HEK293 (cell line): ENCODE data around the gene PRMT1.

ENCODE experiments used
- CTCF ChIA-PET: fragments of 350-600 bp; formaldehyde crosslinking; extraction: SDS; loops from one replicate; lab custom pipeline; 2021; ENCODE audit warnings: antibody characterized with exemption; lab: Yijun Ruan, JAX
- POLR2A ChIA-PET: fragments of 300-600 bp; formaldehyde crosslinking; extraction: SDS; loops from one replicate; lab custom pipeline; 2020; ENCODE audit warnings: antibody characterized with exemption, inconsistent platforms; lab: Yijun Ruan, JAX
- H3K27ac ChIP-seq: fragments of 200-500 bp; sonication (Bioruptor generic); 2 replicates; pipeline ENCODE4 v1.5.1; 2014; ENCODE audit warnings: low read depth, low read length, control low read depth, inconsistent platforms; ENCODE audit errors: extremely low read depth
- H3K36me3 ChIP-seq, 2 experiments: fragments of 200-500 bp in 1 of 2; sonication (Bioruptor generic) in 1 of 2; 1 replicate in 1 of 2; 2 replicates in 1 of 2; pipeline ENCODE4 v1.5.1; 2014 to 2017; ENCODE audit warnings: inconsistent platforms in 2 of 2, low read length in 2 of 2; ENCODE audit not compliant: control insufficient read depth in 2 of 2, insufficient read depth in 1 of 2
- H3K4me1 ChIP-seq: fragments of 200-500 bp; sonication (Bioruptor generic); 2 replicates; pipeline ENCODE4 v1.5.1; 2014; ENCODE audit warnings: mild to moderate bottlenecking, low read length, inconsistent platforms; ENCODE audit not compliant: control insufficient read depth, insufficient read depth
- H3K4me3 ChIP-seq: 2 replicates; pipeline ENCODE4 v1.5.1; 2011; ENCODE audit warnings: low read depth, mild to moderate bottlenecking, control low read depth, low read length, moderate library complexity
- H3K9me3 ChIP-seq: fragments of 200-500 bp; sonication (Bioruptor generic); 2 replicates; pipeline ENCODE4 v1.5.1; 2014; ENCODE audit warnings: low read depth, low read length, inconsistent platforms; ENCODE audit not compliant: control insufficient read depth, insufficient read depth
- ATF2 ChIP-seq: fragments of 450-650 bp; formaldehyde crosslinking; IDR thresholded peaks from 2 replicates; pipeline ENCODE4 v1.5.1; 2016; ENCODE audit warnings: missing biosample characterization, missing genetic modification characterization, low read depth
- KLF1 ChIP-seq: fragments of 450-650 bp; formaldehyde crosslinking; IDR thresholded peaks from 2 replicates; pipeline ENCODE4 v1.5.1; 2016; ENCODE audit warnings: missing biosample characterization, missing genetic modification characterization
- KLF16 ChIP-seq: fragments of 450-650 bp; formaldehyde crosslinking; IDR thresholded peaks from 2 replicates; pipeline ENCODE4 v1.5.1; 2017; ENCODE audit warnings: missing biosample characterization, missing genetic modification characterization
- KLF7 ChIP-seq: fragments of 450-650 bp; formaldehyde crosslinking; IDR thresholded peaks from 2 replicates; pipeline ENCODE4 v1.5.1; 2016; ENCODE audit warnings: missing biosample characterization, missing genetic modification characterization, borderline replicate concordance
- KLF9 ChIP-seq: fragments of 450-650 bp; formaldehyde crosslinking; IDR thresholded peaks from 2 replicates; pipeline ENCODE4 v1.5.1; 2016; ENCODE audit warnings: missing biosample characterization, missing genetic modification characterization, low read depth
- MYNN ChIP-seq: fragments of 450-650 bp; formaldehyde crosslinking; IDR thresholded peaks from 2 replicates; pipeline ENCODE4 v1.5.1; 2016; ENCODE audit warnings: missing biosample characterization, missing genetic modification characterization, borderline replicate concordance
- OSR2 ChIP-seq: fragments of 450-650 bp; formaldehyde crosslinking; IDR thresholded peaks from 2 replicates; pipeline ENCODE4 v1.5.1; 2016; ENCODE audit warnings: missing biosample characterization, missing genetic modification characterization
- ZBTB10 ChIP-seq: fragments of 450-650 bp; formaldehyde crosslinking; IDR thresholded peaks from 2 replicates; pipeline ENCODE4 v1.5.1; 2016; ENCODE audit warnings: missing biosample characterization, missing genetic modification characterization
- ZBTB17 ChIP-seq: fragments of 450-650 bp; formaldehyde crosslinking; IDR thresholded peaks from 2 replicates; pipeline ENCODE4 v1.5.1; 2016; ENCODE audit warnings: missing biosample characterization, missing genetic modification characterization
- ZFHX2 ChIP-seq: fragments of 450-650 bp; formaldehyde crosslinking; conservative IDR thresholded peaks from 2 replicates; pipeline ENCODE4 v1.5.1; 2016; ENCODE audit warnings: missing biosample characterization, missing genetic modification characterization
- ZNF155 ChIP-seq: fragments of 450-650 bp; formaldehyde crosslinking; IDR thresholded peaks from 2 replicates; pipeline ENCODE4 v1.5.1; 2016; ENCODE audit warnings: missing biosample characterization, missing genetic modification characterization
- ZNF184 ChIP-seq: fragments of 450-650 bp; IDR thresholded peaks from 2 replicates; pipeline ENCODE4 v1.5.1; 2018; ENCODE audit warnings: missing biosample characterization, mild to moderate bottlenecking, missing genetic modification characterization
- ZNF280C ChIP-seq: fragments of 450-650 bp; formaldehyde crosslinking; IDR thresholded peaks from 2 replicates; pipeline ENCODE4 v1.5.1; 2016; ENCODE audit warnings: missing biosample characterization, missing genetic modification characterization
- ZNF292 ChIP-seq: fragments of 450-650 bp; formaldehyde crosslinking; IDR thresholded peaks from 2 replicates; pipeline ENCODE4 v1.5.1; 2016; ENCODE audit warnings: low read depth, missing biosample characterization, missing genetic modification characterization, borderline replicate concordance
- ZNF362 ChIP-seq: fragments of 450-650 bp; formaldehyde crosslinking; IDR thresholded peaks from 2 replicates; pipeline ENCODE4 v1.5.1; 2016; ENCODE audit warnings: missing biosample characterization, missing genetic modification characterization
- ZNF37A ChIP-seq: fragments of 450-650 bp; IDR thresholded peaks from 2 replicates; pipeline ENCODE4 v1.5.1; 2018; ENCODE audit warnings: missing biosample characterization, missing genetic modification characterization
- ZNF501 ChIP-seq: fragments of 450-650 bp; formaldehyde crosslinking; IDR thresholded peaks from 2 replicates; pipeline ENCODE4 v1.5.1; 2016; ENCODE audit warnings: missing biosample characterization, missing genetic modification characterization
- ZNF76 ChIP-seq: fragments of 450-650 bp; formaldehyde crosslinking; IDR thresholded peaks from 2 replicates; pipeline ENCODE4; 2016; ENCODE audit warnings: low read depth, missing biosample characterization, missing genetic modification characterization, borderline replicate concordance
- ZSCAN16 ChIP-seq: fragments of 450-650 bp; formaldehyde crosslinking; IDR thresholded peaks from 2 replicates; pipeline ENCODE4 v1.5.1; 2016; ENCODE audit warnings: missing biosample characterization, missing genetic modification characterization
- ZSCAN5A ChIP-seq: fragments of 450-650 bp; formaldehyde crosslinking; IDR thresholded peaks from 2 replicates; pipeline ENCODE4 v1.5.1; 2016; ENCODE audit warnings: missing biosample characterization, missing genetic modification characterization
- ZXDB ChIP-seq: fragments of 450-650 bp; formaldehyde crosslinking; IDR thresholded peaks from 2 replicates; pipeline ENCODE4 v1.5.1; 2016; ENCODE audit warnings: missing biosample characterization, missing genetic modification characterization

PRMT1 gene

GRCh38 chr19:49712397-49712859 is 35.4 kb downstream of the PRMT1 start (continued):
- TF ChIP-seq KLF1 (tag by site-specific recombination): peak; percentile 100
- TF ChIP-seq ZBTB17 (tag by site-specific recombination): peak; percentile 82
- no peak for TF ChIP-seq ZNF155
- TF ChIP-seq ZNF362: peak; percentile 55; the same call in 1 of the 2 replicates
- TF ChIP-seq ATF2 (tag by site-specific recombination): no peak
- peak; percentile 69 for TF ChIP-seq KLF16
- no peak for TF ChIP-seq ZNF184 (tag by site-specific recombination)
- TF ChIP-seq KLF9 (tag by site-specific recombination): peak; percentile 100
- TF ChIP-seq ZNF292 (tag by site-specific recombination): no peak
- no peak for TF ChIP-seq ZXDB (tag by site-specific recombination)
- TF ChIP-seq ZNF76: peak; percentile 38
- peak; percentile 88 for TF ChIP-seq ZFHX2 (tag by site-specific recombination)
- TF ChIP-seq ZBTB10 (tag by site-specific recombination): peak; percentile 53; the same call in 1 of the 2 replicates
- TF ChIP-seq ZNF37A (tag by site-specific recombination): no peak
- TF ChIP-seq, all 188 proteins: peak for 17

GRCh38 chr19:49713236-49713845 is 36.3 kb downstream of the PRMT1 start:
- CTCF ChIA-PET: interaction anchor here (0.6 to 0.7 kb wide), 2 partner anchors 32 to 35 kb away, joined by 3 to 4 read pairs; no protein-coding TSS in a partner anchor
- no peaks in the 10 kb centered on the region for H3K4me1 ChIP-seq
- H3K9me3 ChIP-seq: no peaks in the 10 kb centered on the region
- POLR2A ChIA-PET: interaction anchor here (0.6 kb wide), 1 partner anchor 1332 kb away, joined by 3 read pairs; no protein-coding TSS in a partner anchor
- no peak overlapping the region for H3K27ac ChIP-seq
- TF ChIP-seq ZNF280C (tag by site-specific recombination) (no peak), ZNF501 (tag by site-specific recombination) (no peak), ZSCAN5A (tag by site-specific recombination) (no peak), KLF7 (tag by site-specific recombination) (no peak), OSR2 (tag by site-specific recombination) (no peak), MYNN (tag by site-specific recombination) (no peak), ZSCAN16 (tag by site-specific recombination) (no peak), ZNF184 (tag by site-specific recombination) (no peak)
- no peaks in the 10 kb centered on the region for H3K36me3 ChIP-seq
- H3K4me3 ChIP-seq: no peak overlapping the region
